Muscle of leg (tissue), 11 donors: ENCODE data around the gene AQP6. TPM values are rescaled to one million over a fixed set of nuclear protein-coding genes. Genes with fewer than 3 reads are reported as not detected.
A peak's percentile ranks its signal among the peaks of the same experiment; 100 is the strongest.

ENCODE experiments used
- DNase-seq: peaks from one replicate; pipeline ENCODE4 v3.0.0; 2013
- H3K27ac ChIP-seq: one replicate; pipeline ENCODE4 v1.5.1; 2013; ENCODE audit warnings: mild to moderate bottlenecking, low read length, control low read depth
- H3K27me3 ChIP-seq: one replicate; pipeline ENCODE4 v1.6.1; 2013; ENCODE audit warnings: low read length; ENCODE audit not compliant: control insufficient read depth, insufficient read depth
- H3K36me3 ChIP-seq: one replicate; pipeline ENCODE4 v1.6.1; 2013; ENCODE audit warnings: low read length; ENCODE audit not compliant: control insufficient read depth, insufficient read depth
- H3K4me1 ChIP-seq: one replicate; pipeline ENCODE4 v1.6.1; 2013; ENCODE audit warnings: low read length; ENCODE audit not compliant: control insufficient read depth, insufficient read depth
- H3K4me3 ChIP-seq: one replicate; pipeline ENCODE4 v1.5.1; 2013; ENCODE audit warnings: low read length, control low read depth
- H3K9me3 ChIP-seq: replicated peaks from 2 replicates; pipeline ENCODE4 v1.6.1; 2013; ENCODE audit warnings: low read depth, low read length; ENCODE audit not compliant: control insufficient read depth
- WGBS: methylation state at CpG from one replicate; pipeline ENCODE4 v1.1.5; 2013; ENCODE audit warnings: missing lambda C conversion rate; ENCODE audit not compliant: insufficient coverage; 5-methylcytosine and 5-hydroxymethylcytosine counted together
- polyA plus RNA-seq, 8 donors: library from polyadenylated mRNA; unstranded; fragments of 120-200 nt; gene quantifications; one replicate each; pipeline versions ENCODE4 v1.2.1 to v1.2.3, GENCODE V29; 2013; ENCODE audit warnings: inconsistent platforms in 1 of 8, low replicate concordance in 1 of 8; ENCODE audit not compliant: insufficient read length in 8 of 8, insufficient read depth in 1 of 8
- total RNA-seq: library from RNA; stranded (reverse); fragments of 120-200 nt; gene quantifications from one replicate; pipeline ENCODE4 v1.2.4, GENCODE V29; 2013

AQP6 gene
- total and polyA plus RNA-seq, 9 donors: 0.09 to 0.31 (median 0.14) TPM

DNA sequence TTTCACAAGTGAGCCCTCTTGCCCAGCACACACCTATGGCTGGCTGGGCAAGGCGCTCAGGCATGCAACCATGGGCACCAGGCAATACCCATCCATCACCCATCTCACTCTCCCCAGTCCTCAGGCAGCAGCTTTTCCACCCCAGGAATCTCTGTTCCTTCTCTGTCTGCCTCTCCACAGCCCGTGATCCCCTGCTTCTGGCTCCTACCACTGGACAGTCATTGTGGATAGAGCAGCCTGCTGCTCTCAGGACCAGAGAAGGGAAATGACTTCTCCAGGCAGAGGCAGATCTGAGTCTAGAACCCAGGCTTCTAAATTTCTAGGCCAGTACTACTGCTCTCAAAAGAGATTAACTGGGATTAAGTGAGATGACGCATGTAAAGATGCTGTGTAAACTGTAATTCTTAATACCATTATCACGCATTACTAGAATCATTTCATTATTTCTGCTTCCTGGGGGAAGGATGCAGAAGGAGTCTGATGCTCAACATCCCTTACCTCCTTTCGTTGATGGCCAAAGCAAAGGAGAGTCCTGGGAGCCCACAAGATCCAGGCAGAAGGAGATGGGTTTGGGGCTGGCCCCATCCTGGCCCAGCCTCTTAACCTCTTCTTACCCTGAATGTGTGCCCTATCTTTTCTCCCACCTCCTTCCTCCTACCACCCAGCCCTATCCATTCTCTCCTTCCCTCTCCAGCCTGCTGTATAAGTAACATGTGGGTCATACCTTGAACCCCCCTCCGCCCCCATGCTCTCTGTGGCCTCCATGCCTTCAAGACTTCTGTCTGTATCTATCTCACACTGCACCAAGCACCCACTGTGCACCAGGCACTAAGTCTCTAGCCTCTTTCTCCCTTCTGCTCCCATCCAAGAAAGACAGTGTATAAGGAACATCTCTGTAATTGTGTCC lies 15.8 kb upstream of the AQP6 start:
- Histone ChIP-seq H3K4me3 (no peak overlapping the region), H3K4me1 (peaks cover 27% of the 10 kb centered on the region), H3K9me3 (no peaks in the 10 kb centered on the region), H3K36me3 (no peaks in the 10 kb centered on the region), H3K27ac (no peak overlapping the region), H3K27me3 (peaks cover 81% of the 10 kb centered on the region)
- DNase-seq: no peak
- WGBS: 92% methylated on average over 2 of the region's 6 CpGs

DNA sequence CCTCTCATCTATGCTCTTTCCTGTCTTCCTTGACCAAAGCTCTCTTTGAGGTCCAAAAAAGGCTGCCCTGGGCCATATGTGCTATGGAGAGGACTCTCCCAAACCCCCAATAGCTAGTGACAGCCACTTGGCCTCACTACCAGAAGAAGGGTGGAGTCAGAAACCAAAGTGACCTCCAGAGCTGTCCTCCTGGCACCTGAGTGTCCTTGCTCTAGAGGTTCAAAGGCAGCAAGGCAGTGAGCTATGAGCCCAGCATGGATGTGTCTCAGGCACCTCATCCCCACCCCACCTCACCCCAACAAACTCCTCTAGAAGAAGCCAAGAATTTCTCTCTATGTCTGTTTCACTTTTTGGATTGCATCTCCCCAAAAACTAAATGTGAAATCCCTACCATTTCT lies 15.2 kb upstream of the AQP6 start:
- Histone ChIP-seq H3K9me3 (no peaks in the 10 kb centered on the region), H3K27me3 (peaks cover 86% of the 10 kb centered on the region), H3K4me3 (no peak overlapping the region), H3K36me3 (no peaks in the 10 kb centered on the region), H3K4me1 (peaks cover 29% of the 10 kb centered on the region), H3K27ac (no peak overlapping the region)
- DNase-seq: no peak

GRCh38 chr12:49959685-49960473 lies 12.9 kb upstream of the AQP6 start:
- H3K27ac ChIP-seq: no peak overlapping the region
- H3K4me3 ChIP-seq: no peak overlapping the region
- H3K4me1 ChIP-seq: peaks cover 29% of the 10 kb centered on the region
- H3K27me3 ChIP-seq: peaks cover 85% of the 10 kb centered on the region
- DNase-seq: no peak
- no peaks in the 10 kb centered on the region for H3K36me3 ChIP-seq
- no peaks in the 10 kb centered on the region for H3K9me3 ChIP-seq
- WGBS: 48% methylated on average over 8 of the region's 11 CpGs

DNA sequence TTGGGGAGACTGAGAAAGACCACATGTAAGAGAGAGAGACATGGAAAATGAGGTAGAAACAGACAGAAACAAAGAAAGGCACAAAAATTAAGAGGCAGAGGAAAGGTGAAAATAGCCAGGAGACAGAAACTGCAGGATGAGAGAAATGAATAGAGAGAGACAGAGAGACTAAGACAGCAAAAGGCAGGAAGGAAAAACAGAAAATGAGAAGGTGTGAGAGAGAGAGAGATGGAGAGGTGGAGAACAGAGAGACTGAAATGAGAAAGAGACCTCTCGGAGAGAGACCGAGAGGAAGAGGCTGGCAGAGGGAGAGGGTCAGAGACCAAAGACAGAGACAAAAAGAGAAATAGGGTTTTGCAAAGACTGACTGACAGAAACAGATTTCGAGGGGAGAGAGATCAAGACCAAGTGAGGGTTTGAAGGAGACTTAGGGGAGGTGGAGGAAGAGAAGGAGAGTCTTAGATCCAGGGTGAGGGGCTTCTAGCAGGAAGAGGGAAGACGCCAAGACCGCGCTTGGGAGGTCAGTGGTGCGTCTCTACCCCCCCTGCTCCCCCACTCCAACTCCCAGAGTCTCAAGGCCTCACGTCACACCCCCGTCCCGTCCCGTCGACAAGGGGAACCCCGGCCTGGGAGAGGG lies 12.2 kb upstream of the AQP6 start:
- Histone ChIP-seq H3K9me3 (no peaks in the 10 kb centered on the region), H3K27me3 (peaks cover 82% of the 10 kb centered on the region), H3K36me3 (no peaks in the 10 kb centered on the region), H3K4me3 (no peak overlapping the region), H3K4me1 (peaks cover 29% of the 10 kb centered on the region), H3K27ac (no peak overlapping the region)
- 31% methylated on average over 9 of the region's 13 CpGs for WGBS
- DNase-seq: no peak

DNA sequence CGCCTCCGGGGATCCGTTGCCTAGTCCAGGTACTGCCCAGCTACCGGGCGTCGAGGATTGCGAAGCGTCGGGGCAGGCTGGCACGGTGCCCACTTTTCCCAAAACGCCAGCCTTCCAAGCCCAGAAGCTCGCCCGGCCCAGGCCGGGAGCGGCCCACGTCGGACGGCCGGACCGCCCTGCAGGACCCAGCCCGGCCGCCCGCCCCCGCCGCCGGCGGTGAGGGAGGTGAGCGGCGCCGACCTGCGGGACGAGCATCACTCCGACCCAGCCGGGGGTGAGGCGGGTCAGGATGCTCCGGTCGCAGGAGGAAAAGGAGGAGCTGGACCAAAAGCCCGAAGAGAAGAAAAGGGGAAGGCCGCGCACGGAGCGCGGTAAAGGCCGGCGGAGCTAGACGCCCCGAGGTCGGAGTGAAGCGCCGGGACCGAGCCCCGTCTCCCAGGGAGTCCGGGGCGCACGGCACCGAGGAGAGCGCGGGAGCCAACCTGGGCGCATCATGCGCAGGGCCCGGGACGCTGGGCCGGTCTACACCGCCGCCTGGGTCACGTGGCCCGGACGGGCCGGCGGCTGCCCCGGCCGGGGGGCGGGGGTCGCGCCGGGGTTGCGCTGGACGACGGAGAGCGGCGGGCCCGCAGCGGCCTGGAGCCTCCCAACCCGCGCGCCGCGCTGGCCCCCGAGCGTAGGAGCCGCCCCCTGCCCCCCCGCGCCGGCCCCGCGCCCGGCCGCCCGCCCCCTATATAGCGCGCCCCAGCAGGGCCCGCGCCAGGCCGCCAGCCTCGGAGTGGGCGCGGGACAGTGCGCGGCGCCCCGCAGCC lies 11.4 kb upstream of the AQP6 start, which contains the start of gene AQP5:
TSS of gene AQP5 (plus strand) at position 762 of the 812 bp plus-strand sequence. CDS start 146 bp downstream, outside the sequence.
- Histone ChIP-seq H3K27ac (no peak within 1 kb of the TSS), H3K27me3 (peaks cover 78% of the 10 kb centered on the region)
- DNase-seq: no peak

GRCh38 chr12:49961993-49962764 lies 10.6 kb upstream of the AQP6 start:
- no peak overlapping the region for H3K27ac ChIP-seq

More for the DNA sequence above, 11.4 kb upstream of the AQP6 start, which contains the start of gene AQP5:
- Histone ChIP-seq H3K4me3 (peak within 1 kb of the TSS; percentile 25), H3K36me3 (no peaks in the 10 kb centered on the region), H3K9me3 (no peaks in the 10 kb centered on the region), H3K4me1 (peaks cover 29% of the 10 kb centered on the region)
- WGBS: 1% methylated on average over 108 of the region's 111 CpGs

GRCh38 chr12:49962861-49963765 lies 9.6 kb upstream of the AQP6 start:
- WGBS: 67% methylated on average over 12 of the region's 21 CpGs
- peaks cover 76% of the 10 kb centered on the region for H3K27me3 ChIP-seq
- DNase-seq: no peak
- H3K4me3 ChIP-seq: no peak overlapping the region
- H3K4me1 ChIP-seq: peaks cover 39% of the 10 kb centered on the region
- no peaks in the 10 kb centered on the region for H3K9me3 ChIP-seq
- no peak overlapping the region for H3K27ac ChIP-seq
- no peaks in the 10 kb centered on the region for H3K36me3 ChIP-seq

More at GRCh38 chr12:49961993-49962764, 10.6 kb upstream of the AQP6 start:
- Histone ChIP-seq H3K9me3 (no peaks in the 10 kb centered on the region), H3K27me3 (peaks cover 76% of the 10 kb centered on the region), H3K4me1 (peaks cover 31% of the 10 kb centered on the region), H3K4me3 (no peak overlapping the region), H3K36me3 (no peaks in the 10 kb centered on the region)
- no peak for DNase-seq
- 49% methylated on average over 30 of the region's 37 CpGs for WGBS

DNA sequence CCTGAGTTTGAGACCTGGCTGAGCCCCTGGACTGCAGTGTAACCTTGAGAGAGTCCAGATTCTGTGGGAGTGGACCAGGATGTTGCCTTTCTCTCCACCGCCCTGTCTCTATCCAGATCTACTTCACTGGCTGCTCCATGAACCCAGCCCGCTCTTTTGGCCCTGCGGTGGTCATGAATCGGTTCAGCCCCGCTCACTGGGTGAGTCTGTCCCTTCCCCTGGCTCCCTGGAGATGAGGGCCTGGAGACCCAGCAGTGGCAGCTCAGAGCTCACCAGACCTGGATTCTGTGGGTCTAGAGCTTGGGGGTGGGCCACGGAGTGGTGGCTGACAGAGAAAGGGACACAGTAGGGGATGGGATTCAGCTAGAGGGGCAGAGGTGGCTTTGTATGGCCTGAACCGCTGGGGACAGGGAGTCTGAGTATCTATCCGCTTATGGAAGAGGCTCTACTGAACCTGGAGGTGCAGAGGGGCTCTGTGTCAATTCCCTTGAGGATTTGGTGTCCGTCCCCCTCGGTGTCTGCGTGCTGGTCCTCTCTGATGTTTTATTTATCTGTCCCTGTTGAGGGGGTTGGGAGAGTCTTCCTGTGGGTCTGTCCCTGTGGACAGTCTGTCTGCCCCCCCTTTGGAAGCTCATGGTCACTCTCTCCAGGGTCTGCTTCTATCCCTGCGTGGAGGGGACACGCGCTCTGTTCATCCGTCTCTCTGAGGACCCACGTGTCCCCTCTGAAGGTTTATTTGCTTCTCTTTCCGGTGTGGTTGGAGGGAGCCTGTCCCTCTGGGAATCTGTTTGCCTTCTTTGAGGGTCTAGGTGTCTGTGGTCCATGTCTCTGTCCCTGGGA lies 8.6 kb upstream of the AQP6 start:
- 93% methylated on average over 9 of the region's 17 CpGs for WGBS
- no peak for DNase-seq
- Histone ChIP-seq H3K36me3 (no peaks in the 10 kb centered on the region), H3K27ac (no peak overlapping the region), H3K27me3 (peaks cover 76% of the 10 kb centered on the region), H3K4me1 (peaks cover 39% of the 10 kb centered on the region), H3K9me3 (no peaks in the 10 kb centered on the region), H3K4me3 (no peak overlapping the region)
